ENCODE measurements around the gene ELMO1. TPM values are rescaled to one million over a fixed set of nuclear protein-coding genes. Genes with fewer than 3 reads are reported as not detected.

ELMO1 gene
- total and polyA plus RNA-seq, 10 of the 15 experiments (the other 5 are each of a cell fraction or from before 2014, with no cell fraction given): 22.6 to 85.9 (median 56.6) TPM

DNA sequence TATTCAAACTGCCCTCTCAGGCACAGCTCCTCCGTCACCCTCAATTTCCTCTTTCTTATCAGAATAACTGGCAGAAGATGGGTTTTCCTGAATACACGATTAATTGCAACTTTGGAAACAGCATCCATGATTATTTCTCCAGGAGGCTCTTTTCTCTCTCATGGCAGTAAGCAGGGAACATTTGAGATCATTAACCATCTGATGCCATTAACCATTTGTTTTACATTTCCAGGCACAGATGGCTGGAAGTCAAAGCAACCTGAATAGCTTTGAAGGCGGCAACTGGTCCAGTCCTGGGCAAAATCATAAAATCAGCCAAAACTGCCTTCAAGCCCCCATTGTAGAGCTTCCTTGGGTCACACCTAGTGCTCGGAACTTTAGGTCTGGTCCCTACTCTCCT lies 434.9 kb downstream of the ELMO1 start:
- no peak for FAIRE-seq
- Histone ChIP-seq H3K9me3 (replicated peaks; ENCODE audit: control insufficient read depth, insufficient read depth, low read length) (no peaks in the 10 kb centered on the region; the same call in 1 of the 3 replicates), H3K27me3 (replicated peaks in 1 of 2; ENCODE audit: control insufficient read depth in 2 of 2, insufficient read depth in 2 of 2, low read length in 1 of 2) (no peaks in the 10 kb centered on the region), H3K9ac (ENCODE audit: control insufficient read depth, insufficient read depth, low read length) (no peak overlapping the region), H4K20me1 (ENCODE audit: control insufficient read depth, insufficient read depth) (no peaks in the 10 kb centered on the region), H3K4me1 (ENCODE audit: control insufficient read depth, insufficient read depth, low read length) (peaks cover 11% of the 10 kb centered on the region), H2AFZ (ENCODE audit: control insufficient read depth, low read depth, low read length) (no peak overlapping the region), H3K79me2 (ENCODE audit: control insufficient read depth, insufficient read depth, low read length) (no peaks in the 10 kb centered on the region), H3K4me3 (no peak overlapping the region), H3K27ac (ENCODE audit: control insufficient read depth, insufficient read depth) (no peak overlapping the region), H3K36me3 (ENCODE audit: control insufficient read depth in 2 of 2, insufficient read depth in 2 of 2, low read length in 1 of 2) (peaks cover 0 to 10% of the 10 kb centered on the region in 2 experiments; a peak in 2 of 4 replicates), H3K4me2 (ENCODE audit: control insufficient read depth, insufficient read depth) (no peak overlapping the region)
- intact Hi-C loops (cut with micrococcal nuclease; ENCODE audit: unreplicated experiment): no loop called here
- DNase-seq (ENCODE audit: low read depth, low spot score): no peak
- TF ChIP-seq POLR2A (IDR thresholded peaks at IDR 0.05; ENCODE audit: low read depth, low read length): no peak
- TF ChIP-seq FOXK2 (IDR thresholded peaks at IDR 0.05): no peak
- TF ChIP-seq RFX5 (IDR thresholded peaks at IDR 0.05; ENCODE audit: low read depth, low read length): no peak
- TF ChIP-seq, protein P1, sequence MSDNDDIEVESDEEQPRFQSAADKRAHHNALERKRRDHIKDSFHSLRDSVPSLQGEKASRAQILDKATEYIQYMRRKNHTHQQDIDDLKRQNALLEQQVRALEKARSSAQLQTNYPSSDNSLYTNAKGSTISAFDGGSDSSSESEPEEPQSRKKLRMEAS (IDR thresholded peaks at IDR 0.05; ENCODE audit: low read depth, low read length): no peak
- CTCF ChIA-PET: interaction anchor here (1.0 to 3.0 kb wide), 3 partner anchors 11 to 33 kb away, joined by 3 to 12 read pairs (median 3); no protein-coding TSS in a partner anchor
- no TSS peak for BruUV-seq (replicated peaks)
- WGBS (ENCODE audit: insufficient coverage, insufficient replicate concordance, low lambda C conversion rate, missing lambda C conversion rate): 74% methylated on average over 4 of the region's 4 CpGs
- in situ Hi-C loops (cut with MboI): no loop called here
- no peak for ATAC-seq
- POLR2A ChIA-PET: no interaction called here
- SMC1A ChIA-PET (ENCODE audit: uncharacterized antibody, unreplicated experiment): interaction anchor here (0.6 to 4.9 kb wide), 4 partner anchors 8 to 46 kb away, joined by 3 to 43 read pairs (median 3); no protein-coding TSS in a partner anchor
- RAD21 ChIA-PET (ENCODE audit: unreplicated experiment): interaction anchor here (3.0 kb wide), 1 partner anchor 25 kb away, joined by 16 read pairs; no protein-coding TSS in a partner anchor

DNA sequence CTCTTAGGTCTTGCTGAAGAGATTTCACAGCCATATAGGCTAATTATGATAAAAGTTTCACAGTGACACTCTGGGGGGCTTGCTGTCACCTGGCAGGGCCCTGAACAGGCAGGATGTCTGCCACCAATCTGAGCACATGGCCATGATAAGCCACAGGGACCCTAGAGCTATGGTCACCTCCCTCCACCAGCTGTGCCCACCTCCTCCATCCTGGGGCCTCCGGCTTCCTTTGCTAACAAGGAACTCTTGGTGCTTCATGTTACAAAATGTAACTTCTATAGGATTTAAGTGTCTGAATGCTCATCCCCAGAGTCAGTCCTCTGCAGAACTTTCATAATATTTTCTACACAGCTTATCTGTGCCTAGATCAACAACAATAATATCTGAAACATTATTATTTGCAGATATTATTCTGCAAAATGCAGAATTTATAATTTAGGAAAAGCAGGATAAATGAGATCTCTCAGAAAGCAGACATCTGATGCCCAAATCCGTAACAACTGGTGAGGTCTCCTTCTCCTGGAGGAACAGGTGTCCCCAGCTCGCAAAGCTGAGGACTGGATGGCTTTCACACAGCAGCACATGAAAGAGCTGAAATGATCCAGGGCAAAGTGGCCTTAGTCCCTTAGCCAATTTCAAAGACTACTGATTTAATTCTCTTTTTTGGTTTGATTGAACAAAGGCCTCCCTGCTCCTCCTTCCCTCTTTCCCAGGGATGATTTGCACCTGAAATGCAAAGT lies 437.3 kb downstream of the ELMO1 start:
- ChIA-PET CTCF (interaction anchor here (0.5 to 6.6 kb wide), 4 partner anchors 9 to 273 kb away, joined by 3 to 23 read pairs (median 8); no protein-coding TSS in a partner anchor), SMC1A (ENCODE audit: uncharacterized antibody, unreplicated experiment) (interaction anchor here (0.8 to 4.1 kb wide), 4 partner anchors 14 to 71 kb away, joined by 3 to 15 read pairs (median 4); no protein-coding TSS in a partner anchor), RAD21 (ENCODE audit: unreplicated experiment) (no interaction called here), POLR2A (interaction anchor here (1.7 kb wide), 1 partner anchor 16 kb away, joined by 6 read pairs; no protein-coding TSS in a partner anchor)
- H3K9ac ChIP-seq (ENCODE audit: control insufficient read depth, insufficient read depth, low read length): no peak overlapping the region
- whole genome bisulfite sequencing (ENCODE audit: insufficient coverage, insufficient replicate concordance, low lambda C conversion rate, missing lambda C conversion rate): 98% methylated on average over 3 of the region's 3 CpGs
- no peak overlapping the region for H2AFZ ChIP-seq (ENCODE audit: control insufficient read depth, low read depth, low read length)
- no peak for FAIRE-seq
- no peak overlapping the region for H3K27ac ChIP-seq (ENCODE audit: control insufficient read depth, insufficient read depth)
- H3K27me3 ChIP-seq (replicated peaks in 1 of 2; ENCODE audit: control insufficient read depth in 2 of 2, insufficient read depth in 2 of 2, low read length in 1 of 2): no peaks in the 10 kb centered on the region
- BruUV-seq (replicated peaks): no TSS peak
- peaks cover 1% of the 10 kb centered on the region; the same call in 1 of the 2 replicates for H3K4me1 ChIP-seq (ENCODE audit: control insufficient read depth, insufficient read depth, low read length)
- H3K9me3 ChIP-seq (replicated peaks; ENCODE audit: control insufficient read depth, insufficient read depth, low read length): no peaks in the 10 kb centered on the region
- no peaks in the 10 kb centered on the region for H3K79me2 ChIP-seq (ENCODE audit: control insufficient read depth, insufficient read depth, low read length)
- no peak overlapping the region for H3K4me3 ChIP-seq
- intact Hi-C loops (cut with micrococcal nuclease; ENCODE audit: unreplicated experiment) (no loop called here), in situ Hi-C loops (cut with MboI) (no loop called here)
- H3K36me3 ChIP-seq (ENCODE audit: control insufficient read depth in 2 of 2, insufficient read depth in 2 of 2, low read length in 1 of 2): peaks cover 0 to 10% of the 10 kb centered on the region in 2 experiments; a peak in 2 of 4 replicates
- DNase-seq (ENCODE audit: low read depth, low spot score): no peak
- H3K4me2 ChIP-seq (ENCODE audit: control insufficient read depth, insufficient read depth): no peak overlapping the region
- H4K20me1 ChIP-seq (ENCODE audit: control insufficient read depth, insufficient read depth): no peaks in the 10 kb centered on the region
- ATAC-seq: no peak
- TF ChIP-seq BMI1 (IDR thresholded peaks at IDR 0.05; ENCODE audit: borderline replicate concordance): no peak
- no peak for TF ChIP-seq CUX1 (IDR thresholded peaks at IDR 0.05; ENCODE audit: insufficient replicate concordance, low read depth, low read length)
- TF ChIP-seq CEBPB (IDR thresholded peaks at IDR 0.05; ENCODE audit: borderline replicate concordance in 1 of 2, low read depth in 2 of 2, low read length in 2 of 2): no peak
- TF ChIP-seq ATF3 (IDR thresholded peaks at IDR 0.05; ENCODE audit: borderline replicate concordance, extremely low read depth, low read depth, low read length): no peak
- no peak for TF ChIP-seq POLR2AphosphoS2 (IDR thresholded peaks at IDR 0.05; ENCODE audit: low read depth, low read length)
- TF ChIP-seq, protein P1 (IDR thresholded peaks at IDR 0.05; ENCODE audit: low read depth, low read length): no peak

Measured in GM12878 (cell line).